GM21723 (cell line): ENCODE measurements around the gene SMYD4.
"Not testable (repeated sequence)": the region's sequence is repeated elsewhere in the genome, so short reads cannot be mapped to it uniquely, and the experiment has no call there.

ENCODE experiments used
- ATAC-seq: cut with Tn5 transposase; IDR thresholded peaks from one replicate; pipeline ENCODE4 v1.9.1; 2021; ENCODE audit warnings: mild to moderate bottlenecking, moderate library complexity; ENCODE audit not compliant: unreplicated experiment

The SMYD4 gene

GRCh38 chr17:1786708-1787107 lies 43.0 kb downstream of the SMYD4 start:
- no peak for ATAC-seq

- ATAC-seq = no peak
These were observed 43.8 kb downstream of the SMYD4 start for GRCh38 chr17:1785930-1786329.

- no peak for ATAC-seq
These were observed 45.7 kb downstream of the SMYD4 start for GRCh38 chr17:1783834-1784611.

DNA sequence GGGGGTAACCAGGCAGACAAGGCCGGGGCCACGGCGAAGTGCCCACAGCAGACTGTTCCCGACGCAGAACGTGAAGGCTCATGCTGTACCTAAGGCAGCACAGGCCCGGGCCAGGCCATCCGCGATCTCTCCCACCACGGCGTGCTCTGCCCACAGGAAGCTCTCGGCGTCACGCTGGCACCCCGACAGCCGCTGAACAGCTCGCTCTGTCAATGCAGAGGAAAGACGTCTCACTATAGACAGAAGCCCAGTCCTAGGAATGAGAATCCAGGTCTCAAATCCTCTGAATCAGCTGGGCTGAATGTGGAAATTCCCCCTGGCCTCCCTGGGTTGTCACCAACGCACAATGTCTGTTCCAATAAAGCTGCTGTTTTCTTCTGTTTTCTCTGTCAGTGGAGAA lies 46.4 kb downstream of the SMYD4 start:
- ATAC-seq = no peak

GRCh38 chr17:1782171-1782567 lies 47.5 kb downstream of the SMYD4 start:
- no peak for ATAC-seq

DNA sequence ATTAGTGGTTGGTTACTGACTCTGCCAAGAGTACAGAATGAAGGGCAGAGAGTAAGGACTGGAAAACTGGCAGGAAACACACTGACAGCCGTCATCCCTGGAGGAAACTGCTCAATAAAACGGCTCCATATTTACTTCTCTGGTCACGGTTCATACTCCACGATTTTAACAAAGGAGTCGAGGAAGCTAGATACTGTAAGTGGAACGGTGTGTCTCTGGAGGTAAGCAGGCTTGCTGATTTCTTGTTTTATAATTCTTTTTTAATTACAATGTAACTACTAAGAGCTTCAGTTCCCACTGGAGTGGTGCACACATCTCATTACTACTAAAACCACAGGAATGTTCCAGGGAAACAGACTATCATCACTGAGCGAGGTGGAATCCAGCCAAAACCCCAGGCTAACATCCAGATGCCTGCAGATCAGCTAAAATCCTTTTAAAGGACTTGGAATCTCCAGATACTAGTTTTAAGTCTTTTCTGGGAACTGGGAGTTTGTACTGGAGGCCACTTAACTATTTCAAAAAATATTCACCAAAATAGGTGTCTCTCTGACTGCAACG lies 50.1 kb downstream of the SMYD4 start:
- ATAC-seq = no peak

DNA sequence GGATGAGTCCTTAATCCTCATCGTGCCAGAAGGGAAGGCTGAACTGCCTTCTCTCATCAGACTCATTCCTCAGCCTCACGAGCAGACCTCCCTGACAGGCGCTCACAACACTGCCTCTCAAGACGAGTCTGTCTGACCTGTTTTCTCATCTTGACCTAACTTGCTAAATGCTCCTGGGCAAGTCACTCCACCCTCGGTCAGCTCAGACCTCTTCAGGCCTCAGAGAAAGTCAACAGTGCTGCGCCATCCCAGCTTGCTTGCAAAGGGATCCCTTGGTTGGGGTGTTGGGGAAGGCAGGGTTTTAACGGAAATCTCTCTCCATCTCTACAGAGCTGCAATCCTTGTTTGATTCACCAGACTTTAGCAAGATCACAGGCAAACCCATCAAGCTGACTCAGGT lies 52.8 kb downstream of the SMYD4 start:
- no peak for ATAC-seq

DNA sequence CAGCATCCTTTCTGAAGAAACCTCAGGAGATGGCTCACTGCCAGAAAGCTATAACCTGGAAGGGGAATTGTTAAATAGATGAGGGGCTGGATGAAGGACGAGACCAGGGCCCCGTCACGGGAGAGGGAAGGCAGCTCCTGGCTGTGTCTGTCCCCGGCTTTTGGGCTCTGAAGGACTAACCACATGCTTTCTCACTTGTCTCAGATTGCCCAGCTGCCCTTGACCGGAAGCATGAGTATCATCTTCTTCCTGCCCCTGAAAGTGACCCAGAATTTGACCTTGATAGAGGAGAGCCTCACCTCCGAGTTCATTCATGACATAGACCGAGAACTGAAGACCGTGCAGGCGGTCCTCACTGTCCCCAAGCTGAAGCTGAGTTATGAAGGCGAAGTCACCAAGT lies 53.4 kb downstream of the SMYD4 start:
- no peak for ATAC-seq

GRCh38 chr17:1774390-1775176 lies 55.1 kb downstream of the SMYD4 start:
- ATAC-seq = no peak

DNA sequence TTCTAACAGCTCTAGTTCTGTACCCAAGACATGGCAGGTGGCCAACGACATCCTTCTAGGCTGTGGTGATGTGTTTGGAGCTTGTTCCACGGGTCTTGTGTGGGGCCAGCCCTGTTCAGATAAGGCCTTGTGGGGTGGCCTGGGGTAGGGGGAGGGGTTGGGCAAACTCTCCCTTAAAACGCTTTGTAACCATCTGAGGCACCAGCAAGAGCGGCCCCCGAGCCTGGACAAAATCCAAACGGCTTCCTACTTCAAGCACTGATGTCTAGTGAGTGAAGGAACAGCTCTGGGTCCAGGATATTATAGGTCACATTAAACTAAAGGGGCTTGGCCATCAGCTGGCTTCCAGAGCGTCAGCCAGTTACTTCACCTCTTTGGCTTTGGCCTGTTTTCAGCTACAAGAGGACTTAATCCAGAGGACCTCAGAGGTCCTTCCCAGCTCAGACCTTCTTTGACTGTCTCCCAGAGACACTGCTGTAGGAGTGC lies 56.0 kb downstream of the SMYD4 start:
- no peak for ATAC-seq

GRCh38 chr17:1773000-1773695 lies 56.6 kb downstream of the SMYD4 start:
- not testable (repeated sequence) for ATAC-seq

- ATAC-seq = no peak
These were observed 59.8 kb downstream of the SMYD4 start for GRCh38 chr17:1769822-1770477.

GRCh38 chr17:1767358-1767757 lies 62.3 kb downstream of the SMYD4 start:
- ATAC-seq = no peak

DNA sequence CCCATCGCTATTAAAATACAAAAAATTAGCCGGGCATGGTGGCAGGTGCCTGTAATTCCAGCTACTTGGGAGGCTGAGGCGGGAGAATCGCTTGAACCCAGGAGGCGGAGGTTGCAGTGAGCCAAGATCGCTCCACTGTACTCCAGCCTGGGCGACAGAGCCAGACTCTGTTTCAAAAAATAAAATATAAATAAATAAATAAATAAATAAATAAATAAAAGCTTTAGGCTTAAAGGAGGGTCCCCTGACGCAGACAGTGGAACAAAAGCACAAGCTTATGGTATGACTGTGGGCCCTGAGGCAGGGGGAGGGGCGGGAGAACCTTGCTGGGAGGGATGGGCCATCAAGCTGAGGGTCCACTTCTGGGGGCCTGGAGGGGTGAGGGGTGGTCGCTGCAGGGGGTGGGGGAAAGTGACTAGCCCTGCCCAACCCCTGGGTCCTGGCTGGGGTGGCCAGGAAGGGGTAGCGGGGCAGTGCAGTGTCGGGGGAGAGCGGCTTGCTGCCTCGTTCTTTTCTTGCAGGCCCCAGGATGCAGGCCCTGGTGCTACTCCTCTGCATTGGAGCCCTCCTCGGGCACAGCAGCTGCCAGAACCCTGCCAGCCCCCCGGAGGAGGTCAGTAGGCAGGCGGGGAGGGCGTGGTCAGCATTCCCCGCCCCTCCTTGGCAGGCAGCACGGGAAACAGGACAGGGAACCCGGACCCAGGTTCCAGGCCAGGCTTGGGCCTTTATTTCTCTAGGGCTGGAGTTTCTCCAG lies 63.1 kb downstream of the SMYD4 start:
- no peak for ATAC-seq

- ATAC-seq = no peak
These were observed 64.1 kb downstream of the SMYD4 start for GRCh38 chr17:1765576-1765975.

- not testable (repeated sequence) for ATAC-seq
These were observed 65.0 kb downstream of the SMYD4 start for GRCh38 chr17:1764705-1765104.

- no peak for ATAC-seq
These were observed 65.4 kb downstream of the SMYD4 start for GRCh38 chr17:1764284-1764683.

GRCh38 chr17:1762901-1763898 lies 66.5 kb downstream of the SMYD4 start:
- no peak for ATAC-seq
